CD4-positive, alpha-beta T cell treated with Interleukin-17A for 1 hour (primary cell): Measurements from ENCODE around the gene PDCL3.

ENCODE experiments used
- DNase-seq: peaks from one replicate; pipeline ENCODE4 v3.0.0-alpha.2; 2020

Gene PDCL3

DNA sequence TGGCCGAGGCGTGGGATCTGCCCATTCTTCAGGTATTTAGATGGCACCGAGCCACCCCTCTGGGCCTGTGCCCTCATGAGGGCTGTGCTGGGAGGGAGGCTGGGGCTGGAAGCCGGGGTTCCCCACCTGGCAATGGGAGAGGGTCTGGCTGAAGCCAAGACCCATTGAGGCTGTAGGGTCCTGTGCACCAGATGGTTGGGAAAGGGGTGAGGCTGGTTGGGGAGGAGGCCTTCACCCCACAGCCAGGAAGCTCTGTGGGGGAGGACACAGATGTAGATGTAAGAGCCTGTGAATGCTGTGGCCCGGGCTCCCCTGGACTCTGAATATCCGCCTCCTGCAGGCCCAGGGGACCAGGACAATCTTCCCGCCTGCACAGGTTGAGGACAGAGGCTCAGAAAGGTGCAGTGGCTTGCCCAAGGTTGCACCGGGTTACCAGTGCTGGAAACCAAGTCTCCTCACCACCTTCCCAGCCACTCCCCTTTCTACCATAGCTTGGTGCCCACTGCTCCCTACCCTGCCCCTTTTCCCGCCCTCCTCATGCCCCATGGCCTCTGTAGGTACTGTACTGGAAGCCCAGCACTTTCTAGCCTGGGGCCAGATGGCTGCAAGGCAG is 49.7 kb downstream of the PDCL3 start:
- no peak for DNase-seq

DNA sequence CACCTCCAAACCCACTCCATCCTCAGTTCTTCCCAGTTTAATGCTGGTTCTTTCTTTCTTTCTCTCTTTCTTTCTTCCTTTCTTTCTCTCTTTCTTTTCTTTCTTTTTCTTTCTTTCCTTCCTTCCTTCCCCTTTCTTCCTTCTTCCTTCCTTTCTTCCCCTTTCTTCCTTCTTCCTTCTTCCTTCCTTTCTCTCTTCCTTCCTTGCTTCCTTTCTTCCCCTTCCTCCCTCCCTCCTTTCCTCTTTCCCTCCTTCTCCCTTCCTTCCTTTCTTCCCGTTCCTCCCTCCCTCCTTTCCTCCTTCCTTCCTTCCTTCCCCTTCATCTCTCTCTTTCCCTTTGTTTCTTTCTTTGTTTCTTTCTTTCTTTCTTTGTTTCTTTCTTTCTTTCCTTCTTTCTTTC is 50.9 kb downstream of the PDCL3 start:
- DNase-seq: no peak

- DNase-seq: no peak
Measured at GRCh38 chr2:100614455-100615000, 51.7 kb downstream of the PDCL3 start.

GRCh38 chr2:100615471-100615870 is 52.7 kb downstream of the PDCL3 start:
- no peak for DNase-seq

DNA sequence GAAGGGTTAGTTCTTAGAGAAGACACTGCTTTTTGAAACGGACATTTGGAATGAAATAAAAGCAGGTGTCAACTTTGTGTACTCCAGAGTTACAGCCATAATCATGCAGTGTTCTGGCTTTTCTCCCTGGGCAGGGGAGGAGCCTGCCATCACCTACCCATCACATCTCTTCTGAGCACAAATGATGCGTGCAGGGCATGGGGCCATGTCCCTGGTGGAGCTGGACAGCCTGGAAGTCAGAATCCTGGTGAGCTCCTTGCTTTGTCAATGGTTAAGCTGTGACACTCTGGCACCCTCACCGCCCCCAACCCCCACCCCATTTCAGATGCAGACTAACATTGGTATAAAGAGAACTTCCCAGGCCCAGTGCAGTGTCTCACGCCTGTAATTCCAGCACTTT is 53.1 kb downstream of the PDCL3 start:
- DNase-seq: no peak

DNA sequence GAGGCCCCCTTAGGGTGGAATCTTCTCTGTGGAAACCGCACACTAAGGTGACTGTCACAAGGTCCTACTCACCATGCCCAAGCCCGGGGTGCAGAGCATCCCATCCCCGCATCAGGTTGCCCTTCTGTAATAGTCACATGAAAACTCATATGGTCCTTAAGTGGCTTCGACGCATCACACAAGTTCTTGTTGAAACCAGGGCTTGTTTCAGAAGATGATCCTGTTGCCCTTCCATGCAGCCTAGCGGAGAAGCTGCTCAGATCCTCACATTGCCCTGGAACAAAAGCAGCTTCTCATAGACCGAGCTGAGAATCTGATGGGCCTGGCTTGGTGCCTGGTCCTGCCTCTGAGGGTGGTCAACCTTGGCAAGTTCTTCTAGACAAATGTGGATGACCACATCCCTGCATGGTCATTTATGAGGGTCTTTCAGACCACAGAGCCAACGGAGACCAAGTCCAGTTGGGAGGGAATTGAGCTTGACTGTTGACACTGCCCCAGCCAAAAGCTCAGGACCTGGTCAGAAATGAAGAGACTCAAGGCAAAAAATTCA is 54.1 kb downstream of the PDCL3 start:
- no peak for DNase-seq

DNA sequence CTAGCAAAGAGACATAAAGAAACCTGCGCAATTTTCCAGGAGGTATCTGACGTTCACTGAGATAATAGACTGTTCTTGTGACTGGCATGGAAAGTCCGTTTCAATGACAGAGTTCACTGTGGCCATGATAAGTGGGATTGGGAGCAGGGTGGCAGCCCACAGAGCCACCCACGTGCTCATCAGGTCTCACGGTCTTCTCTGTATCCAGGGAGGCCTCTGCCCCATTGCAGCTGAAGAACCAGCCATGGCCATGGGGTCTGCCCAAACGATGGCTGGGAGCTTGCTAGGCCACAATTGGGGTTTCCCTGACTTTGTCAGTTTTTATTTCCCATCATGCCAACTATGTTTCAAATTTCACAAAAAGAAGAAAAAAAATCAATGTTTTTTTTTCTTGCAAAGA is 57.2 kb downstream of the PDCL3 start:
- DNase-seq: no peak

DNA sequence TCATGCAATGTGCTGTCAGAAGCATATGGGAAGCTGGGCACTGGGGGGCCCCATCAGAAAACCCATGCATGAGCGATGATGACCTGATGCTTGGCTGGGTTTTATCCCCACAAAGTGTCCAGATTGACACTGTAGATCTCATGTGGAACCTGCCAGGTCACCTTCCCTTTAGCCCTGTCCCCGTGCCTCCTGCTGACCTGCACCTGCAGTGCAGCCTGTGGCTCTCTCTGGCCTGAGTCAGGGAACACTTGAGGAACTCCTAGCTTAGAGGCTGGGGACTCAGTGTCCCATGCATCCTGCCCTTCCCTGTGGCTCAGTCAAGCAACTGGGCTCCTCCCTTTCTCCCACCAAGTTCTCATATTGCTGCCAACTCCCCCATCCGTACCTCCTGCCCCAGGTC is 57.7 kb downstream of the PDCL3 start:
- no peak for DNase-seq

DNA sequence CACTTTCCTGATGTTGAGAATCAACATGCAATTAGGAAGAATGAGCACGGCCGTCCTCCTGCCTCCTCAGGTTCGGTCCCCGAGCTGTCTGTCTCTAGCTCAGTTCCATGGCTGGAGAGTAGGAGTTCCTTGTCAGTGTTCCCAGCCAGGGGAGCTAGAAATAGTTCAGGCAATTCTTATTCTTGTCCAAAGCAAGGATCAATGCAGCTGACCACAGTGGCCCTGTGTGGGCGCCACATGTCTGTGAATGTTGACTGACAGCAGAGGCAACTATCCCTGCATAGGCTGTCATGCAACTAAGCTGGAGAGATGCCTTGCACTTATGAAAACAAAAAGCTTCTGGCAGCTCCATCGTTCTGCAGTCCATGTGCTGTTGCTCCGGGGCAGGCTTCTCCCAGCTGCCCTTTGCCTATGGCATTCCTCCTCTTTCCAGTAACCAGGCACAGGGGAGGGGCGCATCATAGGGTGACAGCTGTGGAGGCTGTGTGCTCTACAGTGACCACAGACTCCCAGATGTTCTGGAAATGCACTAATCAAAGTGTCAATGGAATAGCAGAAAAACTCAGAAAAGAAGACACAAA is 58.7 kb downstream of the PDCL3 start:
- DNase-seq: no peak

- no peak for DNase-seq
Measured at GRCh38 chr2:100623033-100623715, 60.4 kb downstream of the PDCL3 start.

DNA sequence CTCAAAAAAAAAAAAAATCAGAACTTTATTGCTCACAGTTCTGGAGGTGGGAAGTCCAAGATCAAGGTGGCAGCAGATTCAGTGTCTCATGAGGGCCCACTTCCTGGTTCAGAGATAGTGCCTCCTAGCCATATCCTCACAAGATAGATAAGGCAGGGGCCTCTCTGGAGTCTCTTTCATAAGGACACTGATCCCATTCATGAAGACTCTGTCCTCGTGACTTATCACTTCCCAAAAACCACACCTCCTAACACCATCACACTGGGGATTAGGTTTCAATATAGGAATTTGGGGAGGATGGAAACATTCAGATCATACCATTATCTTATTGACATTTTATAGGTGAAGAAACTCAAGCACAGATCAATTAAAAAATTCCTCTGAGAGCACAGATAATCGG is 61.1 kb downstream of the PDCL3 start:
- no peak for DNase-seq

DNA sequence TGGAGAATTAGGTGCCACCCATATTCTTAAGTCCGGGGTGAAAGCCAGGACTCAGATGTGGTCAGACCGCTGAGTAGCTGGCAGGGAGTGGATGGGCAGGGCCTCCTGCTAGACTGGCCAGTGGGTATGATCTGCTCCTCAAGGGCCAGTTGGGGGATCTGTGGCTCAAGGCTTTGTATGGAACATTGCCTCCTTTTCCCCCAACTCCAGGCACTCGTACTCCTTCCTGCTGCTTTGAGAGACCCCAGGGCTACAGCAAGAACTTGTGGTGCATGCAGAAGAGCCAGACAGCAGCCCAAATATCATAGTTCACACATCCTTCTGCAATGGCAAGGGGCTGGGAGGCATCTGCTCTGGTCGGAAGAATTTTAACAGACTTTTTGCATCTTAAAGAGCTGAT is 61.7 kb downstream of the PDCL3 start:
- no peak for DNase-seq

- no peak for DNase-seq
Measured at GRCh38 chr2:100625717-100626116, 62.9 kb downstream of the PDCL3 start.
